GM19395 (cell line): ENCODE results near the gene CHST9.
"Not testable (repeated sequence)": the region's sequence is repeated elsewhere in the genome, so short reads cannot be mapped to it uniquely, and the experiment has no call there.

Experiments
- ATAC-seq: cut with Tn5 transposase; IDR thresholded peaks from one replicate; pipeline ENCODE4 v1.9.1; 2021; ENCODE audit warnings: mild to moderate bottlenecking, moderate library complexity; ENCODE audit not compliant: unreplicated experiment

The CHST9 gene

DNA sequence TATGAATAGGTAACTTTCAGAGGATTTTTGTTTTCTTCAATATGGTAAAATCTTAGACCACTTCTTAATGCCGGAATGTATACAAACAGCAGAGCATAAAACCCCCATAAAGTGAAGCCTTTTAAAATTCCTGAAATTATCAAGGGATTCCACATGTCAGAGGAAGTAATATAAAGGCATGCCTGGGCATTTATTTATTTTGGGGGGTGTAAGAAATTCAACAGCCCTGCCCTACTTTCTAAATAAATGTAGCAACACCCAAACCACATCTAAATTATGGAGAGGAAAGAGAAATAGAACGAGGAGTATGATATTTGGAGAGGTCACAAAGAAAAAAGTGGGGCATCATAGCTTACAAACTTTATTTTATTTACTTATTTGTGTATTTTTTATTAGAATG, 9.9 kb downstream of the CHST9 start:
- ATAC-seq = no peak

DNA sequence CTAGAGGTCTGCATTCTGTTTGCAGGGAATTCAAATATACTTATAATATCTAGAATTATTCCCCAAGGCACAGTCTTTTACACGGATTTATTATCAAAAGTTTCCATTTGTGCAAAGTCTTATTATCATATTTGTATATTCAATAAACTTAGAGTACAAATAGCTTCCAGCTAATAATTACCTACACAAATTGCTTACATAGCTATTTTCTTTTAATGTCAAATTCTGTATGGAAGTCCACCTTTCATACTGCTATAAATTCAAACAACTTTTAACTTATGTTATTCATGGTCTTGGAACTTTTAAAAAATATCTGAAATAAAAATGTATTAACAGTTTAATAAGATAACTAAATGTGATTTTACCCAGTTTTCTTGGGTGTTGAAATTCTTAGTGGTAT, 13.1 kb downstream of the CHST9 start:
- ATAC-seq = no peak

DNA sequence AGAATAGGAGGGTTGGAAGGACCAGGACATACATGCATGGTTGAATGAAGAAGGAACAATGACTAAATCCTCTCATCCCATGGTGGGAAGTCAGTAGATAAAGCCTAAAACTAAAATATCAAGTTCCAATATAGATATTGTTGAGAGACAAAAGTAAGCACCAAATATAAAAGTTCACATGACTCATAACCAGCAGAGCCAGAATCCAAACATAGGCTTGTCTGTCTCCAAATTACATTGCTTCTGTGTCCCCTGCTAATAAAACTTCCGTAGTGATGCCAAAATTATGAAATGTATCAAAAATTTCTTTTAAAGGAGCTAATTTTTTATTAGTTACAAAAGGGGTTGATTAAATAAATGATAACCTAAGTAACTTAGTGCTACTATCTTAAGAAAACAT, 19.7 kb downstream of the CHST9 start:
- ATAC-seq = no peak

GRCh38 chr18:27164905-27165304, 20.2 kb downstream of the CHST9 start:
- no peak for ATAC-seq

DNA sequence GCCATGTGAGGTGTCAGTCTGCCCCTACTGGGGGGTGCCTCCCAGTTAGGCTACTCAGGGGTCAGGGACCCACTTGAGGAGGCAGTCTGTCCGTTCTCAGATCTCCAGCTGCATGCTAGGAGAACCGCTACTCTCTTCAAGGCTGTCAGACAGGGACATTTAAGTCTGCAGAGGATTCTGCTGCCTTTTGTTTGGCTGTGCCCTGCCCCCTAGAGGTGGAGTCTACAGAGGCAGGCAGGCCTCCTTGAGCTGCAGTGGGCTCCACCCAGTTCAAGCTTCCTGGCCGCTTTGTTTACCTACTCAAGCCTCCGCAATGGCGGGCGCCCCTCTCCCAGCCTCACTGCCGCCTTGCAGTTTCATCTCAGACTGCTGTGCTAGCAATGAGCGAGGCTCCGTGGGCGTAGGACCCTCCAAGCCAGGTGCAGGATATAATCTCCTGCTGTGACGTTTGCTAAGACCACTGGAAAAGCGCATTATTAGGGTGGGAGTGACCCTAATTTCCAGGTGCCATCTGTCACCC, 21.9 kb downstream of the CHST9 start:
- ATAC-seq = not testable (repeated sequence)

DNA sequence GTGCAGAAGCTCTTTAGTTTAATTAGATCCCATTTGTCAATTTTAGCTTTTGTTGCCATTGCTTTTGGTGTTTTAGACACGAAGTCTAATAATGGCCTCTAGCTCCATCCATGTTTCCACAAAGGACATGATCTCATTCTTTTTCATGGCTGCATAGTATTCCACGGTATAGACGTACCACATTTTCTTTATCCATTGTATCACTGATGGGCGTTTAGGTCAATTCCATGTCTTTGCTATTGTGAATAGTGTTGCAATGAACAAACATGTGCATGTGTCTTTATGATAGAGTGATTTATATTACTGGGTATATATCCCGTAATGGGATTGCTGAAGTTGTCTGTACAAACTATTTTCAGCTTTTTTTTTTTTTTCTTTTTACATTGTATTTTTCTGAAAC, 35.9 kb downstream of the CHST9 start:
- not testable (repeated sequence) for ATAC-seq

DNA sequence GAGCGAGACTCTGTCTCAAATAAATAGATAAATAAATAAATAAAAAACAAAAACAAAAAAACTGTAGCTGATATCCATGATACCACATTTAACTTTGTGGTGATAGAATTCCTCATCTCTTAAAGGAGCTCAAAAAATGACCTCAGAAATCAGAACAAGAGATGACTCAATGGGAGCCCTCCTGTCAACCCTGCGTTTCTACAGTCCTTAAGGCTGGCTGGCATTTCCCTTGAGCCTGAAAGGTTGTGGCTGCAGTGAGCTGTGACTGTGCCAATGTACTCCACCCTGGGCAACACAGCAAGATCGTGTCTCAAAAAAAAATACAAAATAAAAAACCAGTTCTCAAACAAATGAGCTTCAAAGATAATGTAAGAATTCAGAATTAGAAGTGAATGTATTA, 40.4 kb downstream of the CHST9 start:
- no peak for ATAC-seq

GRCh38 chr18:27143580-27144287, 41.4 kb downstream of the CHST9 start:
- no peak for ATAC-seq

DNA sequence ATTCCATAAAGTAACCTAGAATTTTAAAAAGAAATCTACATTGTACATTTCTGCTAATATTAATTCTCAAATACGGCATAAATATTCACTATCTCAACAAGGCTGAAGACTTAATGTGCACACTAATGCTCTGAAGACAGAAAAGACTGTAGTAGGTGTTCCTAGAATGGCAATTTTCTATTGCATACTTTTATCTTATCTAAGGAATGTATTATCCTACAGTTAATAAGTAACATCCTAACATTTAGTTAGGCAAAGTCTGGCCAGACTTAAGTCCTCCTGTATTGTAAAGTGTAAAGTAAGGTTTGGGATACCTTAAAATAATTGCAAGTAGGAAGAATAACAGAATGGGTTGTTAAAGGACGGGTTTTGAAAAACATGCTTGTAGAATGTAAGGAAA, 42.2 kb downstream of the CHST9 start:
- ATAC-seq = no peak

- ATAC-seq = no peak
Observed at GRCh38 chr18:27141876-27142275, 43.2 kb downstream of the CHST9 start.

DNA sequence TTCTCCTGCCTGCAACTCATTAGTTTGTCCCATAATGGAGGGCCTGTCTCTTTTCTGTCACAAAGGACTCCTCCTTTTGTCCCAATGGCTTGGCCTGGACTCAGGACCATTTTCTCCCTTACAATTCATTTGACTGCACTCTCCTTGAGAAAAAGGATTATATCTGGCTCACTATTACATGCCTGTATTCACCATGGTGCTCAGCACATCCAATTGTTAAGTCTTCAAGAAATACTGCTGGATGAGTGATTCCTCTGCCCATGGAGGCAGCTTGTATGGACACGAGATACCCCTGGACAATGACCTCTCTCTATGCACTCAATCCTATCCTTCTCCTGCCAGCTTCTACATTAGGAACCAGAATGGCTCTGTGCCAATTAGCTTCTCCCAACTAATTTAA, 47.0 kb downstream of the CHST9 start:
- ATAC-seq = no peak

GRCh38 chr18:27136208-27136535, 48.9 kb downstream of the CHST9 start:
- no peak for ATAC-seq

DNA sequence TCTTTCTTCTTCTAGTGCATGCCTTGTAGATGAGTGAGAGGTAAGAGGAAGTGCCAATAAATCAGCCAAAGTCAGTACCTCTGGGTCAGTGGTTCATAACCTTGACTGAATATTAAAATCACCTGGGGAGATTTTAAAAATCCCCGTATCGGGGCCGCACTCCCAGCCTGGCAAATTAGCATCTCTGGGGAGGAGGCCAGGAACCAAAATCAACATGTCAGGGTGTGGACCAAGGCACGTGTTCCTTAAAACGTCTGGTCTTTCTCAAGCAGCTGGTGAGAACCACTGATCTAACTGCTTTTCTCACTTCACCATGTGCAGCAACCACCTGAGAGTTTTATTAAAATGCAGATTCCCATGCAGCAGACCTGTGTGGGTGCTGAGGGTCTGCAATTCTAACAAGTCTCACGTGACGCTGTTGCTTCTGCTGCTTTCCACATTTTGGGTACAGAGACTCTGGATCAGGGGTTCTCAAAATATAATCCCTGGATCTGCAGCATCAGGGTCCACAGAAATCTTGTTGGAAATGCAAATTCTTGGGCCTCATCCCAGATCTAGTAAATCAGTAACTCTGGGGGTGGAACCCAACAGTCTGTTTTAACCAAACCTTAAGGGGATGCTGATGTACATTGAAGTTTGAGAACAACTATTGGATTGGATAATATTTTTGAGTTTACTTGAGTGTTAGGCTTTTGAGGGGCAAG, 49.5 kb downstream of the CHST9 start:
- no peak for ATAC-seq

- ATAC-seq = no peak
Observed at GRCh38 chr18:27130065-27130630, 55.0 kb downstream of the CHST9 start.

- no peak for ATAC-seq
Observed at GRCh38 chr18:27124196-27124595, 60.9 kb downstream of the CHST9 start.

DNA sequence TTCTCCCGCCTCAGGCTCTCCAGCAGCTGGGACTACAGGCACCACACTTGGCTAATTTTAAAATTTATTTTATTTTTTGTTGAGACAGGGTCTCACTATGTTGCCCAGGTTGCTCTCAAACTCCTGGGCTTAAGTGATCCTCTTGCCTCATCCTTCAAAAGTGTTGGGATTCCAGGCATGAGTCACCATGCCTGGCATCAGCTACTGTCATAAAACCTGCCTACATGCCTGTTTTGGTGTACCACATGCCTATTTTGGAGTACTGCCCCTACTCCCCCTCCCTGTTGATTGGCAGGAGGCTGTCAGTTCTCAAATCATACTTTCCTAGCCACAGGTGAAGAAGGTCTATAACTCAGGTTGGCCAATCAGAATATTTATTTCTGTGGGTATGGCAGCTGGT, 64.0 kb downstream of the CHST9 start:
- ATAC-seq = no peak

GRCh38 chr18:27120246-27120645, 64.9 kb downstream of the CHST9 start:
- no peak for ATAC-seq

GRCh38 chr18:27118973-27119372, 66.1 kb downstream of the CHST9 start:
- no peak for ATAC-seq

GRCh38 chr18:27114842-27115241, 70.3 kb downstream of the CHST9 start:
- ATAC-seq = no peak

DNA sequence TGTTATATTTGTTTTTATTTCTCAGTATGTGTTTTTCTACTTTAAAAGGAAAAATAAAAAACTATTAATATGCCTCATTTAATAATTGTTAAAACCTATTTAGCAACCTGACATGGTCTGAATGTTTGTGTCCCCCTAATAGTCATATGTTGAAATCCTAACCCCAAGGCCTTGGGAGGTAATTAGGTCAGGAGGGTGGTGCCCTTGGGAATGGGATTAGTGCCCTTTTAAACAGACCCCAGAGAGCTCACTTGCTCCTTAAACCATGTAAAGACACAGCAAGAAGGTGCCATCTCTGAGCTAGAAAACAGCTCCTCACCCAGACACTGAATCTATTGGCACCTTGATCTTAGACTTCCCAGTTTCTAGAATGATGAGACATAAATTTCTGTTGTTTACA, 71.8 kb downstream of the CHST9 start:
- ATAC-seq = no peak

DNA sequence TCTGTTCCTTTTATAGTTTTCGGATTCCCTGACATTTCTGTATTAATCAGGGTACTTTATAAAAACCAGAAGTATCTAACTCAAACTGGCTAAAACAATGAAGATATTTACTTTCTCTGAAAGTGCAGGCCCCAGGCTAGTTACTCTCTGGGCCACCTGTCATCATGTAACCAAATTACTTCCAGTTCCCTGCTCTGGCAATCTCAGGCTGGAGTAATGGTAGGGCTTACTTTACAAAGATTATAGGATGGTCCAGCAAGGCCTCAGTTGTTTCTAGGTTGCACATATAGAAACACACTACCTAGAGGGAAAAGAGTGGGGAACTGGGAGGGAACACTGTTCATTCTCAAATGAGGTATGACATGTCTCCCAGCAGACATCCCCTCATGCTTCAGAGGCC, 74.8 kb downstream of the CHST9 start:
- ATAC-seq = no peak

DNA sequence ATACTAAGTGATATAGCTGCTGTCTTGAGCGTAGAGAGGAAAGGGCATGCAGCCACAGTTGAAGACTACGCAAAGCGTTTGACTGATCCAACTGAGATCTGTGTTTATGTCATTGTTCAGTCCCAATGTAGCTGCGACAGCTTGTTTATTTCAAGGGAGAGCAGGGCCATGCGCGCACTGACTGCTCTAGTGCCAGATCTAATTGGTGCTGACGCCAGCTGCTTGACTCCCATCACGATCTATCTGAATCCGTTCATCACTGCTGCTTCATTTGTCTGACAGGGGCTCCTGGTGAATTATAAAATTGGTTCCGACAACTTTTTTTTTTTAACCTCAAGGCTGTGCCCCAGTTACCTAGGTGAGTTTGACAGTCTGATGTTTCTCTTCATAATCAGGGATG, 75.7 kb downstream of the CHST9 start:
- ATAC-seq = no peak
